CD4-positive, alpha-beta T cell (primary cell): Measurements from ENCODE around the gene CAPRIN1. TPM values are rescaled to one million over a fixed set of nuclear protein-coding genes. Genes with fewer than 3 reads are reported as not detected.
"Not testable (repeated sequence)": the region's sequence is repeated elsewhere in the genome, so short reads cannot be mapped to it uniquely, and the experiment has no call there.

Experiments
- ATAC-seq: fragments of 200-7000 bp; cut with Tn5 transposase; one replicate; pipeline ENCODE4 v1.10.0; 2022; ENCODE audit warnings: mild to moderate bottlenecking; ENCODE audit not compliant: poor library complexity
- CTCF ChIA-PET: fragments of 350-600 bp; sonication (Branson Sonifier 250); formaldehyde crosslinking; loops from one replicate; lab custom pipeline; 2021; ENCODE audit warnings: antibody characterized with exemption, inconsistent platforms; lab: Charles Lee
- POLR2A ChIA-PET: fragments of 350-600 bp; sonication (Branson Sonifier 250); formaldehyde crosslinking; loops from one replicate; lab custom pipeline; 2021; ENCODE audit warnings: antibody characterized with exemption, inconsistent platforms; lab: Charles Lee
- DNase-seq, 14 experiments: peaks; one replicate each; pipeline ENCODE4 v3.0.0-alpha.2; 2013 to 2020; ENCODE audit warnings: mixed read lengths in 2 of 14
- H3K27ac ChIP-seq, 2 donors: one replicate each; pipeline versions ENCODE4 v1.5.1 to v1.7.0; 2013; ENCODE audit warnings: low read length in 2 of 2, low read depth in 1 of 2, mild to moderate bottlenecking in 1 of 2
- H3K27me3 ChIP-seq, 2 experiments: 1 replicate in 1 of 2; 2 replicates in 1 of 2; pipeline versions ENCODE4 v1.6.1 to v1.7.0; 2013; ENCODE audit warnings: low read length in 2 of 2, control low read depth in 1 of 2, mild to moderate bottlenecking in 1 of 2, moderate library complexity in 1 of 2; ENCODE audit not compliant: insufficient read depth in 2 of 2, control insufficient read depth in 1 of 2
- H3K36me3 ChIP-seq: one replicate; pipeline ENCODE4 v1.6.1; 2013; ENCODE audit warnings: low read length, control low read depth; ENCODE audit not compliant: insufficient read depth
- H3K4me1 ChIP-seq: one replicate; pipeline ENCODE4 v1.6.1; 2013; ENCODE audit warnings: low read length, control low read depth; ENCODE audit not compliant: insufficient read depth
- H3K4me3 ChIP-seq: one replicate; pipeline ENCODE4 v1.5.1; 2013; ENCODE audit warnings: mild to moderate bottlenecking, low read length, moderate library complexity
- H3K9me3 ChIP-seq, 2 experiments: 1 replicate in 1 of 2; 2 replicates in 1 of 2; pipeline versions ENCODE4 v1.6.1 to v1.7.0; 2013; ENCODE audit warnings: low read length in 2 of 2, mild to moderate bottlenecking in 2 of 2, control low read depth in 1 of 2, moderate library complexity in 1 of 2; ENCODE audit not compliant: control insufficient read depth in 1 of 2, insufficient read depth in 1 of 2
- H3K27ac Mint-ChIP-seq: one replicate; pipeline ENCODE4 v1.8.0; 2020; ENCODE audit warnings: mixed read lengths
- H3K27me3 Mint-ChIP-seq: one replicate; pipeline ENCODE4 v1.8.0; 2021; ENCODE audit warnings: mixed read lengths
- H3K36me3 Mint-ChIP-seq: one replicate; pipeline ENCODE4 v1.8.0; 2021; ENCODE audit warnings: low read depth, mixed read lengths
- H3K4me1 Mint-ChIP-seq: one replicate; pipeline ENCODE4 v1.8.0; 2021; ENCODE audit warnings: low read depth, mixed read lengths
- H3K4me3 Mint-ChIP-seq: one replicate; pipeline ENCODE4 v1.8.0; 2020; ENCODE audit warnings: mild to moderate bottlenecking, mixed read lengths
- H3K9me3 Mint-ChIP-seq: one replicate; pipeline ENCODE4 v1.8.0; 2020; ENCODE audit warnings: mixed read lengths
- intact Hi-C, 2 experiments: fragments of 100-400 bp; cut with DNase I in 1 of 2; cut with micrococcal nuclease in 1 of 2; formaldehyde crosslinking; loops; one replicate each; pipeline versions ENCODE4 v1.15.1 to v1.9.0; 2023 to 2025; cut with DNase I, micrococcal nuclease
- total RNA-seq, 174 experiments: library from RNA in 2 of 174; stranded (reverse) in 2 of 174; gene quantifications; one replicate each; pipeline ENCODE4 v1.2.3 and lab custom pipeline; 2021 to 2026
- TF ChIP-seq, protein P1 (sequence below): fragments of 200-600 bp; IDR thresholded peaks from one replicate; pipeline ENCODE4 v1.8.0; 2022; ENCODE audit warnings: antibody characterized with exemption, mild to moderate bottlenecking

The CAPRIN1 gene
- total RNA-seq, 2 experiments from 2014 or later: 107 TPM

- no peak overlapping the region for H3K4me3 ChIP-seq
- ChIA-PET POLR2A (interaction anchor here (0.6 to 2.7 kb wide), 2 partner anchors 15 to 19 kb away, joined by 3 to 13 read pairs; partner anchors contain the start of gene NAT10), CTCF (interaction anchor here (2.2 kb wide), 1 partner anchor 90 kb away, joined by 5 read pairs; no protein-coding TSS in a partner anchor)
- intact Hi-C loops: loop anchor here in 1 of 2 experiments (2.0 kb wide), 1 partner anchor 18 kb away; the partner anchor contains the start of gene NAT10
- Mint-ChIP-seq H3K27me3 (no peaks in the 10 kb centered on the region), H3K4me3 (peak overlapping the region; percentile 45), H3K36me3 (peaks cover 90% of the 10 kb centered on the region), H3K27ac (peak overlapping the region; percentile 76), H3K9me3 (no peaks in the 10 kb centered on the region), H3K4me1 (peaks cover 20% of the 10 kb centered on the region)
- TF ChIP-seq, protein P1, sequence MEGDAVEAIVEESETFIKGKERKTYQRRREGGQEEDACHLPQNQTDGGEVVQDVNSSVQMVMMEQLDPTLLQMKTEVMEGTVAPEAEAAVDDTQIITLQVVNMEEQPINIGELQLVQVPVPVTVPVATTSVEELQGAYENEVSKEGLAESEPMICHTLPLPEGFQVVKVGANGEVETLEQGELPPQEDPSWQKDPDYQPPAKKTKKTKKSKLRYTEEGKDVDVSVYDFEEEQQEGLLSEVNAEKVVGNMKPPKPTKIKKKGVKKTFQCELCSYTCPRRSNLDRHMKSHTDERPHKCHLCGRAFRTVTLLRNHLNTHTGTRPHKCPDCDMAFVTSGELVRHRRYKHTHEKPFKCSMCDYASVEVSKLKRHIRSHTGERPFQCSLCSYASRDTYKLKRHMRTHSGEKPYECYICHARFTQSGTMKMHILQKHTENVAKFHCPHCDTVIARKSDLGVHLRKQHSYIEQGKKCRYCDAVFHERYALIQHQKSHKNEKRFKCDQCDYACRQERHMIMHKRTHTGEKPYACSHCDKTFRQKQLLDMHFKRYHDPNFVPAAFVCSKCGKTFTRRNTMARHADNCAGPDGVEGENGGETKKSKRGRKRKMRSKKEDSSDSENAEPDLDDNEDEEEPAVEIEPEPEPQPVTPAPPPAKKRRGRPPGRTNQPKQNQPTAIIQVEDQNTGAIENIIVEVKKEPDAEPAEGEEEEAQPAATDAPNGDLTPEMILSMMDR: no peak
- peaks cover 3% of the 10 kb centered on the region for H3K4me1 ChIP-seq
- peak; percentile 71 for ATAC-seq
- peak in 3 of 14 experiments; percentile 18 to 57 (median 25) for DNase-seq
- H3K9me3 ChIP-seq: no peaks in the 10 kb centered on the region
- no peak overlapping the region for H3K27ac ChIP-seq
- no peaks in the 10 kb centered on the region for H3K27me3 ChIP-seq
- peaks cover 95% of the 10 kb centered on the region for H3K36me3 ChIP-seq
Observed at GRCh38 chr11:34086554-34087283, 35.2 kb downstream of the CAPRIN1 start.

GRCh38 chr11:34091825-34092224 lies 40.3 kb downstream of the CAPRIN1 start:
- Histone ChIP-seq H3K27me3 (no peaks in the 10 kb centered on the region), H3K4me3 (no peak overlapping the region), H3K9me3 (no peaks in the 10 kb centered on the region), H3K36me3 (peaks cover 96% of the 10 kb centered on the region), H3K4me1 (no peaks in the 10 kb centered on the region), H3K27ac (no peak overlapping the region)
- ChIA-PET POLR2A (interaction anchor here (1.0 kb wide), 1 partner anchor 14 kb away, joined by 4 read pairs; the partner anchor contains the start of gene NAT10), CTCF (interaction anchor here (1.5 kb wide), 1 partner anchor 29 kb away, joined by 3 read pairs; no protein-coding TSS in a partner anchor)
- H3K4me1 Mint-ChIP-seq: peaks cover 3% of the 10 kb centered on the region
- TF ChIP-seq, protein P1: no peak
- H3K9me3 Mint-ChIP-seq: no peaks in the 10 kb centered on the region
- DNase-seq (no peak), ATAC-seq (no peak)
- intact Hi-C loops: no loop called here
- H3K4me3 Mint-ChIP-seq: no peak overlapping the region
- H3K27ac Mint-ChIP-seq: no peak overlapping the region
- peaks cover 93% of the 10 kb centered on the region for H3K36me3 Mint-ChIP-seq
- H3K27me3 Mint-ChIP-seq: no peaks in the 10 kb centered on the region

- ATAC-seq, H3K9me3 ChIP-seq, H3K4me1 ChIP-seq, H3K27me3 ChIP-seq, H3K4me3 ChIP-seq, H3K27ac Mint-ChIP-seq, intact Hi-C loops, H3K9me3 Mint-ChIP-seq, H3K4me3 Mint-ChIP-seq, H3K4me1 Mint-ChIP-seq, H3K27ac ChIP-seq, DNase-seq, H3K27me3 Mint-ChIP-seq: not testable (repeated sequence)
- peaks cover 98% of the 10 kb centered on the region for H3K36me3 ChIP-seq
- CTCF ChIA-PET: interaction anchor here (1.4 kb wide), 1 partner anchor 17 kb away, joined by 5 read pairs; no protein-coding TSS in a partner anchor
- peaks cover 96% of the 10 kb centered on the region for H3K36me3 Mint-ChIP-seq
- POLR2A ChIA-PET: interaction anchor here (0.7 to 2.2 kb wide), 3 partner anchors 11 to 798 kb away, joined by 3 to 10 read pairs (median 3); partner anchors contain the start of gene NAT10
Observed at GRCh38 chr11:34094900-34095299, 43.4 kb downstream of the CAPRIN1 start.
